ENCODE measurements around the gene MTCP1. TPM values are rescaled to one million over a fixed set of nuclear protein-coding genes. Genes with fewer than 3 reads are reported as not detected.

The MTCP1 gene
- polyA plus RNA-seq, 1 donor from 2014 or later, result 1.1 TPM

GRCh38 chrX:155055494-155055893 is 15.4 kb downstream of the MTCP1 start:
- no peak overlapping the region for H3K9ac ChIP-seq (ENCODE audit: low read length)
- H3K27ac ChIP-seq (ENCODE audit: low read length), result no peak overlapping the region
- no peaks in the 10 kb centered on the region for H3K9me2 ChIP-seq (ENCODE audit: insufficient read depth, low read length)
- H3K9me3 ChIP-seq (ENCODE audit: low read length), result no peaks in the 10 kb centered on the region
- TF ChIP-seq MXI1 (conservative IDR thresholded peaks at IDR 0.05; ENCODE audit: poor library complexity, severe bottlenecking), result no peak
- no peak for TF ChIP-seq CTCF (IDR thresholded peaks at IDR 0.05; ENCODE audit: poor library complexity, severe bottlenecking)
- no peak for TF ChIP-seq TAF1 (IDR thresholded peaks at IDR 0.05; ENCODE audit: low read depth)
- TF ChIP-seq POLR2AphosphoS5 (IDR thresholded peaks at IDR 0.05), result no peak
- TF ChIP-seq EP300 (conservative IDR thresholded peaks at IDR 0.05; ENCODE audit: poor library complexity, severe bottlenecking), result no peak
- TF ChIP-seq RAD21 (conservative IDR thresholded peaks at IDR 0.05), result no peak
- TF ChIP-seq EZH2 (IDR thresholded peaks at IDR 0.05; ENCODE audit: borderline replicate concordance, insufficient read depth, low read length, poor library complexity, severe bottlenecking), result no peak
- no peak for TF ChIP-seq SMC3 (conservative IDR thresholded peaks at IDR 0.05; ENCODE audit: poor library complexity)
- no peak overlapping the region for H3K4me3 ChIP-seq (ENCODE audit: low read length)
- H3F3A ChIP-seq (ENCODE audit: insufficient read depth, low read length, poor library complexity, severe bottlenecking), result no peaks in the 10 kb centered on the region
- no peaks in the 10 kb centered on the region for H3K36me3 ChIP-seq (ENCODE audit: insufficient read depth, low read length)
- H4K20me1 ChIP-seq (ENCODE audit: insufficient read depth), result no peaks in the 10 kb centered on the region
- no peaks in the 10 kb centered on the region for H3K79me2 ChIP-seq (replicated peaks; ENCODE audit: insufficient read depth, low read length)
- H3K27me3 ChIP-seq (ENCODE audit: insufficient read depth, low read depth, low read length), result no peaks in the 10 kb centered on the region
- H3K4me2 ChIP-seq (ENCODE audit: low read length), result no peak overlapping the region
- H2AFZ ChIP-seq (ENCODE audit: low read depth, low read length), result no peak overlapping the region

- Histone ChIP-seq H3K27me3 (ENCODE audit: insufficient read depth, low read depth, low read length) (no peaks in the 10 kb centered on the region), H3F3A (ENCODE audit: insufficient read depth, low read length, poor library complexity, severe bottlenecking) (no peaks in the 10 kb centered on the region), H3K4me3 (ENCODE audit: low read length) (no peak overlapping the region), H3K9me2 (ENCODE audit: insufficient read depth, low read length) (no peaks in the 10 kb centered on the region), H3K27ac (ENCODE audit: low read length) (no peak overlapping the region), H3K9ac (ENCODE audit: low read length) (no peak overlapping the region), H3K79me2 (replicated peaks; ENCODE audit: insufficient read depth, low read length) (no peaks in the 10 kb centered on the region), H3K4me2 (ENCODE audit: low read length) (no peak overlapping the region), H3K36me3 (ENCODE audit: insufficient read depth, low read length) (no peaks in the 10 kb centered on the region), H3K9me3 (ENCODE audit: low read length) (no peaks in the 10 kb centered on the region), H4K20me1 (ENCODE audit: insufficient read depth) (no peaks in the 10 kb centered on the region), H2AFZ (ENCODE audit: low read depth, low read length) (no peak overlapping the region)
- TF ChIP-seq POLR2AphosphoS5 (IDR thresholded peaks at IDR 0.05) (no peak), SMC3 (conservative IDR thresholded peaks at IDR 0.05; ENCODE audit: poor library complexity) (no peak), TAF1 (IDR thresholded peaks at IDR 0.05; ENCODE audit: low read depth) (no peak), EZH2 (IDR thresholded peaks at IDR 0.05; ENCODE audit: borderline replicate concordance, insufficient read depth, low read length, poor library complexity, severe bottlenecking) (no peak), MXI1 (conservative IDR thresholded peaks at IDR 0.05; ENCODE audit: poor library complexity, severe bottlenecking) (no peak), REST (IDR thresholded peaks at IDR 0.05; ENCODE audit: borderline replicate concordance) (no peak), EP300 (conservative IDR thresholded peaks at IDR 0.05; ENCODE audit: poor library complexity, severe bottlenecking) (no peak), RAD21 (conservative IDR thresholded peaks at IDR 0.05) (no peak), CTCF (IDR thresholded peaks at IDR 0.05; ENCODE audit: poor library complexity, severe bottlenecking) (no peak)
These were observed 16.7 kb downstream of the MTCP1 start for GRCh38 chrX:155054255-155054654.

All from neural cell (in vitro differentiated cells).